B cell (primary cell): ENCODE results near the gene MYRFL. TPM values are rescaled to one million over a fixed set of nuclear protein-coding genes. Genes with fewer than 3 reads are reported as not detected.

Source experiments
- ATAC-seq: fragments of 200-7000 bp; cut with Tn5 transposase; one replicate; pipeline ENCODE4 v1.10.0; 2021; ENCODE audit warnings: low read depth, mild to moderate bottlenecking, moderate number of reproducible peaks, moderate library complexity
- CTCF ChIA-PET: fragments of 350-600 bp; sonication (Branson Sonifier 250); formaldehyde crosslinking; loops from one replicate; lab custom pipeline; 2021; ENCODE audit warnings: antibody characterized with exemption, inconsistent platforms; lab: Charles Lee
- POLR2A ChIA-PET: fragments of 350-600 bp; sonication (Branson Sonifier 250); formaldehyde crosslinking; loops from one replicate; lab custom pipeline; 2021; ENCODE audit warnings: antibody characterized with exemption; lab: Charles Lee
- DNase-seq: peaks from one replicate; pipeline ENCODE4 v3.0.0; 2013
- H2AFZ ChIP-seq: 2 replicates; pipeline ENCODE4 v1.6.1; 2012; ENCODE audit warnings: mild to moderate bottlenecking, low read depth, low read length; ENCODE audit not compliant: insufficient read depth, poor library complexity, severe bottlenecking
- H3K27ac ChIP-seq, 2 donors: 1 replicate in 1 of 2; 2 replicates in 1 of 2; pipeline ENCODE4 v1.5.1; 2012 to 2013; ENCODE audit warnings: low read length in 2 of 2, mild to moderate bottlenecking in 2 of 2, moderate library complexity in 1 of 2
- H3K27me3 ChIP-seq, 4 experiments: fragments of 200-600 bp in 1 of 4; sonication (generic) in 1 of 4; replicated peaks in 1 of 4; 1 replicate in 2 of 4; 2 replicates in 2 of 4; pipeline versions ENCODE4 v1.6.1 to v1.7.0; 2013 to 2016; ENCODE audit warnings: low read length in 3 of 4, mild to moderate bottlenecking in 2 of 4, mixed read lengths in 1 of 4, moderate library complexity in 1 of 4; ENCODE audit not compliant: insufficient read depth in 4 of 4, control insufficient read depth in 3 of 4; ENCODE audit errors: control extremely low read depth in 1 of 4
- H3K36me3 ChIP-seq, 2 experiments: replicated peaks in 1 of 2; 1 replicate in 1 of 2; 2 replicates in 1 of 2; pipeline versions ENCODE4 v1.6.1 to v1.7.1; 2013; ENCODE audit warnings: low read length in 1 of 2; ENCODE audit not compliant: insufficient read depth in 2 of 2, control insufficient read depth in 1 of 2; ENCODE audit errors: control extremely low read depth in 1 of 2, extremely low read depth in 1 of 2
- H3K4me1 ChIP-seq, 2 donors: fragments of 200-600 bp in 1 of 2; sonication (generic) in 1 of 2; 1 replicate in 1 of 2; 2 replicates in 1 of 2; pipeline versions ENCODE4 v1.5.1 to v1.6.1; 2013 to 2017; ENCODE audit warnings: low read length in 2 of 2; ENCODE audit not compliant: control insufficient read depth in 2 of 2, insufficient read depth in 2 of 2
- H3K4me2 ChIP-seq: replicated peaks from 2 replicates; pipeline ENCODE3; 2012; ENCODE audit warnings: mild to moderate bottlenecking, low read depth, low read length; ENCODE audit not compliant: poor library complexity, severe bottlenecking
- H3K4me3 ChIP-seq, 5 experiments: fragments of 200-600 bp in 1 of 5; sonication (generic) in 1 of 5; 1 replicate in 3 of 5; 2 replicates in 2 of 5; pipeline versions ENCODE4 v1.5.1 to v1.7.0; 2011 to 2016; ENCODE audit warnings: low read length in 4 of 5, mild to moderate bottlenecking in 4 of 5, low read depth in 2 of 5, control low read depth in 1 of 5, moderate library complexity in 1 of 5; ENCODE audit not compliant: insufficient read depth in 1 of 5; ENCODE audit errors: control extremely low read depth in 1 of 5, extremely low read depth in 1 of 5
- H3K79me2 ChIP-seq: fragments of 200-600 bp; sonication (generic); one replicate; pipeline ENCODE4 v1.6.0; 2016; ENCODE audit warnings: low read length; ENCODE audit not compliant: control insufficient read depth, insufficient read depth
- H3K9ac ChIP-seq: fragments of 200-600 bp; sonication (generic); 2 replicates; pipeline ENCODE4 v1.6.1; 2017; ENCODE audit warnings: mild to moderate bottlenecking, low read length, moderate library complexity
- H3K9me3 ChIP-seq, 3 donors: one replicate each; pipeline versions ENCODE4 v1.6.1 to v1.7.1; 2013; ENCODE audit warnings: low read length in 2 of 3; ENCODE audit not compliant: control insufficient read depth in 2 of 3, insufficient read depth in 1 of 3; ENCODE audit errors: control extremely low read depth in 1 of 3
- H4K20me1 ChIP-seq: 2 replicates; pipeline ENCODE4 v1.6.0; 2012; ENCODE audit warnings: mild to moderate bottlenecking, low read length; ENCODE audit not compliant: insufficient read depth, control insufficient read depth, poor library complexity, severe bottlenecking
- H3K27ac Mint-ChIP-seq: one replicate; pipeline ENCODE4 v1.8.0; 2021; ENCODE audit warnings: mixed read lengths
- H3K27me3 Mint-ChIP-seq: one replicate; pipeline ENCODE4 v1.8.0; 2021; ENCODE audit warnings: mixed read lengths
- H3K4me1 Mint-ChIP-seq: one replicate; pipeline ENCODE4 v1.8.0; 2021; ENCODE audit warnings: mixed read lengths
- H3K4me3 Mint-ChIP-seq: one replicate; pipeline ENCODE4 v1.8.0; 2021; ENCODE audit warnings: mixed read lengths
- H3K9me3 Mint-ChIP-seq: one replicate; pipeline ENCODE4 v1.8.0; 2022; ENCODE audit warnings: mixed read lengths; ENCODE audit not compliant: insufficient read depth
- EZH2 ChIP-seq: IDR thresholded peaks from 2 replicates; pipeline ENCODE4 v1.6.1; 2012; ENCODE audit warnings: borderline replicate concordance, low read depth, mild to moderate bottlenecking, moderate library complexity, low read length; ENCODE audit not compliant: insufficient read depth, poor library complexity, severe bottlenecking
- WGBS: methylation state at CpG from one replicate; pipeline ENCODE4 v1.1.5; 2013; ENCODE audit warnings: missing lambda C conversion rate; ENCODE audit not compliant: insufficient coverage; 5-methylcytosine and 5-hydroxymethylcytosine counted together
- intact Hi-C: fragments of 100-400 bp; cut with micrococcal nuclease; formaldehyde crosslinking; loops from one replicate; pipeline ENCODE4 v1.10.0; 2022
- polyA plus RNA-seq: library from polyadenylated mRNA; depleted of rRNA; stranded (reverse); fragments of >200 nt; gene quantifications from 2 replicates; pipeline ENCODE4 v1.2.3, GENCODE V29; 2012
- total RNA-seq, 2 donors: library from RNA; stranded (reverse); fragments of 120-200 nt in 1 of 2; gene quantifications; 1 replicate in 1 of 2; 2 replicates in 1 of 2; pipeline versions ENCODE4 v1.2.3 to v1.2.4, GENCODE V29; 2013 to 2022
- TF ChIP-seq, protein P1 (sequence below): fragments of 200-600 bp; IDR thresholded peaks from one replicate; pipeline ENCODE4 v1.8.0; 2022; ENCODE audit warnings: antibody characterized with exemption, mild to moderate bottlenecking

Gene MYRFL
- total and polyA plus RNA-seq, 2 donors (not counting 1 experiment from before 2014, with no cell fraction given), result 0.28 TPM; not detected in 1

DNA sequence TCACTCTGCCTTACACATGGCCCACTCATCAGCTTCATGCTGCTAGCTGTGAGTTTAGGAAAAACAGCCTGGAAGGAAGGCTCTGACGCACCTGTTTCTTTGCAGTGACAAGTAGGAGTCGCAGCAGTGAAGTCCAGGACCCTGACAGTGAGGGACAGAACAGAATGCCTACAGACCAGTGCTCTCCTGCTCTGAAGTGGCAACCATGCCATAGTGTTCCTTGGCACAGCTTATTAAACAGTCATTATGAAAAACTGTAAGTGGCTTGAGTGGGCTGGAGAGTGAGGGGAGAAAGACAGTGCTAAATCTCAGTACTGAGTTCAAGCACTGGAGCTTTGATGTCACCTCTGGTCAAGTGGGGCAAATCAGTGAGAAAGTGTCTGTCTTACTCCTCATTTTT, 61.7 kb downstream of the MYRFL start:
- peaks cover 1% of the 10 kb centered on the region for H3K27me3 Mint-ChIP-seq
- ATAC-seq (no peak), DNase-seq (no peak)
- no peaks in the 10 kb centered on the region for H3K9me3 ChIP-seq
- POLR2A ChIA-PET, result no interaction called here
- H3K4me1 Mint-ChIP-seq, result no peaks in the 10 kb centered on the region
- no peaks in the 10 kb centered on the region for H3K27me3 ChIP-seq
- 100% methylated on average over 2 of the region's 2 CpGs for WGBS
- no peaks in the 10 kb centered on the region for H3K36me3 ChIP-seq
- H3K4me3 Mint-ChIP-seq, result no peak overlapping the region
- H4K20me1 ChIP-seq, result no peaks in the 10 kb centered on the region
- no peaks in the 10 kb centered on the region for H3K79me2 ChIP-seq
- no peak overlapping the region for H3K4me3 ChIP-seq
- CTCF ChIA-PET, result interaction anchor here (1.3 to 5.3 kb wide), 4 partner anchors 11 to 842 kb away, joined by 3 to 28 read pairs (median 6); no protein-coding TSS in a partner anchor
- TF ChIP-seq EZH2, result no peak
- TF ChIP-seq, protein P1, sequence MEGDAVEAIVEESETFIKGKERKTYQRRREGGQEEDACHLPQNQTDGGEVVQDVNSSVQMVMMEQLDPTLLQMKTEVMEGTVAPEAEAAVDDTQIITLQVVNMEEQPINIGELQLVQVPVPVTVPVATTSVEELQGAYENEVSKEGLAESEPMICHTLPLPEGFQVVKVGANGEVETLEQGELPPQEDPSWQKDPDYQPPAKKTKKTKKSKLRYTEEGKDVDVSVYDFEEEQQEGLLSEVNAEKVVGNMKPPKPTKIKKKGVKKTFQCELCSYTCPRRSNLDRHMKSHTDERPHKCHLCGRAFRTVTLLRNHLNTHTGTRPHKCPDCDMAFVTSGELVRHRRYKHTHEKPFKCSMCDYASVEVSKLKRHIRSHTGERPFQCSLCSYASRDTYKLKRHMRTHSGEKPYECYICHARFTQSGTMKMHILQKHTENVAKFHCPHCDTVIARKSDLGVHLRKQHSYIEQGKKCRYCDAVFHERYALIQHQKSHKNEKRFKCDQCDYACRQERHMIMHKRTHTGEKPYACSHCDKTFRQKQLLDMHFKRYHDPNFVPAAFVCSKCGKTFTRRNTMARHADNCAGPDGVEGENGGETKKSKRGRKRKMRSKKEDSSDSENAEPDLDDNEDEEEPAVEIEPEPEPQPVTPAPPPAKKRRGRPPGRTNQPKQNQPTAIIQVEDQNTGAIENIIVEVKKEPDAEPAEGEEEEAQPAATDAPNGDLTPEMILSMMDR, result no peak
- H3K4me1 ChIP-seq, result no peaks in the 10 kb centered on the region
- intact Hi-C loops, result no loop called here
- no peak overlapping the region for H3K9ac ChIP-seq
- no peak overlapping the region for H3K27ac Mint-ChIP-seq
- H3K4me2 ChIP-seq, result no peak overlapping the region
- no peak overlapping the region for H2AFZ ChIP-seq
- H3K27ac ChIP-seq, result no peak overlapping the region
- H3K9me3 Mint-ChIP-seq, result no peaks in the 10 kb centered on the region

- H3K4me1 Mint-ChIP-seq, result no peaks in the 10 kb centered on the region
- ChIA-PET CTCF (interaction anchor here (5.3 to 6.0 kb wide), 2 partner anchors 10 to 12 kb away, joined by 22 to 28 read pairs; no protein-coding TSS in a partner anchor), POLR2A (no interaction called here)
- no peaks in the 10 kb centered on the region for H3K27me3 ChIP-seq
- no peak for TF ChIP-seq EZH2
- TF ChIP-seq, protein P1, result no peak
- H3K4me2 ChIP-seq, result no peak overlapping the region
- no peak overlapping the region for H3K9ac ChIP-seq
- no peak overlapping the region for H3K4me3 ChIP-seq
- H3K4me3 Mint-ChIP-seq, result no peak overlapping the region
- H3K27me3 Mint-ChIP-seq, result no peaks in the 10 kb centered on the region
- H3K4me1 ChIP-seq, result no peaks in the 10 kb centered on the region
- DNase-seq, result no peak
- intact Hi-C loops, result no loop called here
- H3K9me3 Mint-ChIP-seq, result no peaks in the 10 kb centered on the region
- no peaks in the 10 kb centered on the region for H3K79me2 ChIP-seq
- ATAC-seq, result no peak
- WGBS, result no CpG with 5 or more reads among the region's 1 CpG
- H3K36me3 ChIP-seq, result no peaks in the 10 kb centered on the region
- H3K9me3 ChIP-seq, result no peaks in the 10 kb centered on the region
- no peak overlapping the region for H3K27ac Mint-ChIP-seq
- H3K27ac ChIP-seq, result no peak overlapping the region
- H4K20me1 ChIP-seq, result no peaks in the 10 kb centered on the region
- no peak overlapping the region for H2AFZ ChIP-seq
These were observed 63.9 kb downstream of the MYRFL start for GRCh38 chr12:69888901-69889300.
